HG03095 (cell line): ENCODE results near the gene MYO1B.

ENCODE experiments used
- ATAC-seq: cut with Tn5 transposase; IDR thresholded peaks from one replicate; pipeline ENCODE4 v1.9.1; 2021; ENCODE audit warnings: moderate library complexity; ENCODE audit not compliant: unreplicated experiment

The MYO1B gene

GRCh38 chr2:191257934-191258333 is 12.7 kb downstream of the MYO1B start:
- no peak for ATAC-seq

- no peak for ATAC-seq
Measured at GRCh38 chr2:191258996-191259395, 13.8 kb downstream of the MYO1B start.

- no peak for ATAC-seq
Measured at GRCh38 chr2:191262436-191262835, 17.2 kb downstream of the MYO1B start.

GRCh38 chr2:191263050-191263449 is 17.8 kb downstream of the MYO1B start:
- ATAC-seq = no peak

- no peak for ATAC-seq
Measured at GRCh38 chr2:191264647-191265081, 19.5 kb downstream of the MYO1B start.

- no peak for ATAC-seq
Measured at GRCh38 chr2:191265311-191266170, 20.3 kb downstream of the MYO1B start.

- no peak for ATAC-seq
Measured at GRCh38 chr2:191266201-191266600, 21.0 kb downstream of the MYO1B start.

- ATAC-seq = no peak
Measured at GRCh38 chr2:191268596-191268995, 23.4 kb downstream of the MYO1B start.

- no peak for ATAC-seq
Measured at GRCh38 chr2:191270306-191271161, 25.3 kb downstream of the MYO1B start.

GRCh38 chr2:191272064-191272463 is 26.9 kb downstream of the MYO1B start:
- ATAC-seq = no peak

GRCh38 chr2:191274413-191274815 is 29.2 kb downstream of the MYO1B start:
- ATAC-seq = no peak

- ATAC-seq = no peak
Measured at GRCh38 chr2:191276792-191277465, 31.7 kb downstream of the MYO1B start.

- ATAC-seq = no peak
Measured at GRCh38 chr2:191280290-191280689, 35.1 kb downstream of the MYO1B start.

GRCh38 chr2:191280834-191281756 is 35.9 kb downstream of the MYO1B start:
- ATAC-seq = no peak

- no peak for ATAC-seq
Measured at GRCh38 chr2:191285252-191285651, 40.0 kb downstream of the MYO1B start.

GRCh38 chr2:191287820-191288219 is 42.6 kb downstream of the MYO1B start:
- no peak for ATAC-seq

GRCh38 chr2:191289049-191289448 is 43.8 kb downstream of the MYO1B start:
- ATAC-seq = no peak

GRCh38 chr2:191291471-191291870 is 46.3 kb downstream of the MYO1B start:
- no peak for ATAC-seq

- no peak for ATAC-seq
Measured at GRCh38 chr2:191292869-191293268, 47.7 kb downstream of the MYO1B start.

- no peak for ATAC-seq
Measured at GRCh38 chr2:191295088-191295487, 49.9 kb downstream of the MYO1B start.
